HG02884 (cell line): ENCODE results near the gene ZNF276.
"Not testable (repeated sequence)": the region's sequence is repeated elsewhere in the genome, so short reads cannot be mapped to it uniquely, and the experiment has no call there.

Experiments used
- ATAC-seq: cut with Tn5 transposase; IDR thresholded peaks from one replicate; pipeline ENCODE4 v1.9.1; 2021; ENCODE audit warnings: mild to moderate bottlenecking, moderate library complexity; ENCODE audit not compliant: unreplicated experiment

The ZNF276 gene

DNA sequence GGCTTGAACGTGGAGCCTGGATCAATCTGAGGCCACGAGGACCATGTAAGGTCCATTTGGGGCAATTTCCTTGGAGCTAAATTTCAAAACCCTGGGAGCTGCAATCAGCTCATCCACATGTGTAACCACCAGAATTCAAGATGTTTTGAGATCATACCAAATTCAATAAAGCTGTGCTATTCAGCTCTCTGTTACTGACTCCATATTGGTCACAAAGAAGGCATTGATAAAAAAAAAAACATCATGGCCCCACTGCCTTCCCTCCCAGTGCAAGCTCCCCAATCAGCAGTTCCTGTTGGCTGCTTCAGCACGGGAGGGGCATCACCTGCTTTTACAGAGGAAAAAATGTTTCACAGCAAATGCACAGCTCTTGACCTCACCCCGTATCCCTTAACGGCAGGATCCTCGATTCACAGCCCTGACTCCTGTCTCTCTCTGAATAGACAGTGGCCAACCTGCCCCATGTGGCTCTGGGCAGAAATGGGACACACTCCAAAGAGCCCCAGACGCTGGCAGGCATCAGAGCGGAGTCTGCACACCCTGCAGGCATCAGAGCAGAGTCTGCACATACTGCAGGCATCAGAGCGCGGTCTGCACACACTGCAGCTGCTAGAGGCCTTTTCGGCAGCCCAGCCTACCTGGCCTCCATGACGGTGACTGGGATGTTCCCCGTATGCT lies 58.0 kb downstream of the ZNF276 start:
- ATAC-seq: no peak

DNA sequence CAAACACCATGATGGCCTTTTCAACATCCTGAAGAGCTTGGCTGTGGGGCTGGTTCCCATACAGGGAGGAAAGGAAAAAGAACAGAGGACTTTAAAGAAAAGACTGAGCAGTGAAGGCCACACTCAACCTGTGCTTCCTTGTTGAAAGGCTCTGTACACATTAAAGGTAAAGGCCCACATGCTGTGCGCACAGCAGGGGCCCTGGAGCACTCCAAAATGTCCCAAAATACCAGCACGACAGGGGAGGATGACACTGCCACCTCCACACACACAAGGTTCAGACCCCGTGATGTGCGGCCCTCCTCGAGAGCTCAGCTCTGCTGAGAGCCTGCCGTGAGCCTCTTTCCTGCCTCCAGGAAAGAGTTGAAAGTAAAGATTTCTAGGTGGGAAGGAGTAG lies 58.6 kb downstream of the ZNF276 start:
- no peak for ATAC-seq

- no peak for ATAC-seq
These were observed 61.2 kb downstream of the ZNF276 start for GRCh38 chr16:89782489-89782888.

- ATAC-seq: not testable (repeated sequence)
These were observed 62.6 kb downstream of the ZNF276 start for GRCh38 chr16:89783952-89784351.

DNA sequence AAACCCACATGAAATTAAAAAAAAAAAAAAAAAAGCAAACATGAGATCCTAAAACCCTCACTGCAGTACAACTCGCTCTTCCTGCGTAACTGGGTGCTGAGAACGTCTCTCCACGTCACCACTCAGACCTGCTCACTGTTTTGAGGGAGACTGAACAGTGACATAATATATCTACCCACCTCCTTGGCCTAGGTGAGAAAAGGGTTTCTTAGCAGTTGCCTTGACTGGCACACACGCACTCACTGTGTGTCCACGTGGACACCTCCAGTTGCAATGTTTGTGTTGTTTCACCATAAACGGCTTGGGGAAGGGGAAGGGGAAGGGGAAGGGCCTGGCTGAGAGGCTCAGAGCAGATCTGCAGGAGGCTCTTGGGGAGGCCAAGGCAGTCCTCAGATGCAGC lies 63.1 kb downstream of the ZNF276 start:
- no peak for ATAC-seq

- ATAC-seq: no peak
These were observed 64.3 kb downstream of the ZNF276 start for GRCh38 chr16:89785523-89786155.

DNA sequence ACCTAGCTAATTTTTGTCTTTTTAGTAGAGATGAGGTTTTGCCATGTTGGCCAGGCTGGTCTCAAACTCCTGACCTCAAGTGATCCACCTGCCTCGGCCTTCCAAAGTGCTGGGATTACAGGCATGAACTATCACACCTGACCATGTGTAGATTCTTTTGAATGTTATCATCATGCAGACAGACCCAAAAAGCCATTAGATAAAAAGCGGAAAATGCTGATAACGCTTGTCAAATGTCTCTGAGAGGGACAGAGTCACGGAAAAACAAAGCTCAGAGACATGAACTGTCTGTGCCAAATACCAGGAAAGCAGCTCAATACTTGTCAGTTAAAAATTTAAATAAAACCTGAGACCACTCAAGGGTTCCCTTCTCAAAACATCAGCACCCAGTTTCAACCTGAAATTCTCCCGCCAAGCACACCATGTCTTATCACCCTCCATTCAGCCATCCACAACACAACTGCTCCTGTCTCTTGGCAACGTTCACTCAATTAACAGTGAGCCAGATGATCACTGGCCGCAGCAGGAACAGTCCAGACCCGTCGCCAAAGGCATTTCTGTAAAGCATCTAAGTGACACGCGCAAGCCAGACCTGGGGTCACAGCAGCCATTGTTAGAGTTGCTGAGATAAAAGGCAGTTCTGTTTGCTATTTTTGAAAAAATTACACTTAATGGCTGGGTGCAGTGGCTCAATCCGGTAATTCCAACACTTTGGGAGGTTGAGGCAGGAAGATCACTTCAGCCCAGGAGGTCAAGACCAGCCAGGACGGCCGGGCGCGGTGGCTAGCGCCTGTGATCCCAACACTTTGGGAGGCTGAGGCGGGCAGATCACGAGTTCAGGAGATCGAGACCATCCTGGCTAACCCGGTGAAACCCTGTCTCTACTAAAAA lies 65.4 kb downstream of the ZNF276 start:
- no peak for ATAC-seq

GRCh38 chr16:89787365-89787805 lies 66.0 kb downstream of the ZNF276 start:
- no peak for ATAC-seq
